GM12801 (cell line): ENCODE results near the gene LEMD2.

Experiments used
- TF ChIP-seq, protein P1 (sequence below): IDR thresholded peaks from one replicate; pipeline ENCODE4 v1.5.1; 2011; ENCODE audit warnings: control low read depth; ENCODE audit not compliant: insufficient read length; ENCODE audit errors: extremely low read depth

LEMD2 gene

GRCh38 chr6:33788694-33789549 lies at the start of gene LEMD2:
Gene LEMD2 (minus strand): TSS chr6:33789130. CDS start chr6:33789116, 14 bp downstream.
- TF ChIP-seq, protein P1, sequence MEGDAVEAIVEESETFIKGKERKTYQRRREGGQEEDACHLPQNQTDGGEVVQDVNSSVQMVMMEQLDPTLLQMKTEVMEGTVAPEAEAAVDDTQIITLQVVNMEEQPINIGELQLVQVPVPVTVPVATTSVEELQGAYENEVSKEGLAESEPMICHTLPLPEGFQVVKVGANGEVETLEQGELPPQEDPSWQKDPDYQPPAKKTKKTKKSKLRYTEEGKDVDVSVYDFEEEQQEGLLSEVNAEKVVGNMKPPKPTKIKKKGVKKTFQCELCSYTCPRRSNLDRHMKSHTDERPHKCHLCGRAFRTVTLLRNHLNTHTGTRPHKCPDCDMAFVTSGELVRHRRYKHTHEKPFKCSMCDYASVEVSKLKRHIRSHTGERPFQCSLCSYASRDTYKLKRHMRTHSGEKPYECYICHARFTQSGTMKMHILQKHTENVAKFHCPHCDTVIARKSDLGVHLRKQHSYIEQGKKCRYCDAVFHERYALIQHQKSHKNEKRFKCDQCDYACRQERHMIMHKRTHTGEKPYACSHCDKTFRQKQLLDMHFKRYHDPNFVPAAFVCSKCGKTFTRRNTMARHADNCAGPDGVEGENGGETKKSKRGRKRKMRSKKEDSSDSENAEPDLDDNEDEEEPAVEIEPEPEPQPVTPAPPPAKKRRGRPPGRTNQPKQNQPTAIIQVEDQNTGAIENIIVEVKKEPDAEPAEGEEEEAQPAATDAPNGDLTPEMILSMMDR = no peak

DNA sequence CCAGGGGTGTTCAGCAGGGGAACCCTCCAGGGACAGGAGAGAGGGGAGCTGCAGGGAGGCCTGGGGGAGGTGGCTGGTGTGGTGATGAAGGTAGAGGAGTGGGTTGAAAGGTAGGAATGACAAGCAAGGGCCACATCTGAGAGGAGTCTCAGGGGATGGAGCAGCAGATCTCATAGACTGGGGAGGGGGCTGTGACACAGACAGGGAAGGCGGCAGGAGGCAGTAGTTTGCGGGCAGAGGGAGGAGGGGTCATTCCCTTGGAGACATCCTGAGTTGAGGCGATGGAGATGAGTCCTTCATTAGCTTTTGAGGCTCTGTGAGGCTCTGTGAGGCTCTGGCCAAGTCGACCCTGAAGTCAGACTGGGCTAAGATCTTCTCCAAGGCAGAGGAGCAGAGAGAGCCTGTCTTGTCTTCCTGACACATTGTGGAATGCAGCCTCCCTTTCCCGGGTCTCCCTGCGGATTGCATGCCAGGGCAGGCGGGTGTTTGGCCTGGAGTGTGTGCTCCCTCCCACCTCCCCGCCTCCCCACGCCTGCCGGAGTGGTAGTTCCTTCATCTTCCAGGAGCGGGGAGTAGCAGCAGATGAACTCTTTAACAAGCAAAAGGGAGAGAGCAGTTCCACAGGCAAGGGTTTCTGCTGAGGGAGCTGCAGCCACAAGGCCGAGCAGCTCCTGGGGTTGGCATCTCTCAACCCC lies 49.2 kb upstream of the LEMD2 start:
- TF ChIP-seq, protein P1 = no peak

DNA sequence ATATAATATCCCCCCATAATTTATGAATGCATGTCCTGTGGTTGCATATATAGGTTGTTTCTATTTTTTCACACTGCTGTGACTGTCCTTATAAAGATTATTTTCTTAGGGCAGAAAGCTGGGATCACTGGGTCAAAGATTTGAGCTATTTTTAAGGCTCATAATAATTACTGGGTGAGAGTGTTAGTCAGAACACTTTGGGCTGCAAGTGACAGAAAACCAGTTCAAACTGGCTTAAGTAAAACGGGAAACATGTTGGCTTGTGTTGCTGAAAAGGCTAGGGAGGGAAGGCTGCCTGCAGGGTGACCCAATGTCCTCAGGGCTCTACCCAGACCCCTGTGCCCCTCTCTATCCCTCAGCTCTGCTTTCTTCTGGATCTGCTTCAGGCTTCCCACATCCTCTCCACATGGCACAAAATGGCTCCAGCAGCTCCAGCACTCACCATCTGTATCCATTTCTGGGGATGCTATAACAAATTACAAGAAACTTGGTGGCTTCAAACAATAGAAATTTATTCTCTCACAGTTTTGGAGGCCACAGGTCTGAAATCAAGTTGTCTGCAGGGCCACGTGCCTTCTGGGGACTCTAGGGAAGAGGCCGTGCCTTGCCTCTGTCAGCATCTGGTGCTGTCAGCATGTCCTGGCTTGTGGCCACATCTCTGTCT lies 48.0 kb upstream of the LEMD2 start:
- TF ChIP-seq, protein P1 = no peak

- TF ChIP-seq, protein P1 = no peak
Observed at GRCh38 chr6:33834401-33835392, 45.8 kb upstream of the LEMD2 start.

DNA sequence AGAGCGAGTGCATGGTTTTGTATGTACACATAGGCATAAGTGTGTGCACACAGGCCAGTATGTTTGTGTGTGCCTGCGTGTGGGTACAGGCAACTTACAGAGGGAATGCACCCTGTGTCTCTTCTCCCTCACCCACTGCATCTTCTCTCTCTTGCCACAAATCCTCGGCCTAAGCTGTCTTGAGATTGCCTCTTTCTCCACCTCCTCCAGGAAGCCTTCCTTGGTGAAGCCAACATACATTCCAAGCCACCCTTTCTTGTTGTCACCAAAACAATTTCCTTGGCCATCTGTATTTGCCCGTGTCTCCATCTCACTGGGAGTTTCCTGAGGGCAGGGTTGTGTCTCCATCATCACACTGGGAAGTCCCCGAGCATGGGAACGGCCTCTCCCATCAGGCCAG lies 44.7 kb upstream of the LEMD2 start:
- TF ChIP-seq, protein P1 = no peak

GRCh38 chr6:33830635-33831240 lies 41.8 kb upstream of the LEMD2 start:
- TF ChIP-seq, protein P1 = no peak
